Stomach (tissue), 4 donors: ENCODE data around the gene ARSJ.

Experiments used
- POLR2AphosphoS5 ChIP-seq, 3 donors: sonication (generic); formaldehyde crosslinking; IDR thresholded peaks; one replicate each; pipeline ENCODE4 v1.6.1; 2016; ENCODE audit warnings: antibody characterized with exemption in 3 of 3
- TF ChIP-seq, protein P1 (sequence below), 7 experiments: fragments of 450-650 bp in 4 of 7; fragments of 200-600 bp in 3 of 7; sonication (generic) in 3 of 7; IDR thresholded peaks; one replicate each; pipeline ENCODE4 v1.5.1; 2016 to 2019; ENCODE audit warnings: antibody characterized with exemption in 7 of 7, control low read depth in 2 of 7, mild to moderate bottlenecking in 1 of 7

DNA sequence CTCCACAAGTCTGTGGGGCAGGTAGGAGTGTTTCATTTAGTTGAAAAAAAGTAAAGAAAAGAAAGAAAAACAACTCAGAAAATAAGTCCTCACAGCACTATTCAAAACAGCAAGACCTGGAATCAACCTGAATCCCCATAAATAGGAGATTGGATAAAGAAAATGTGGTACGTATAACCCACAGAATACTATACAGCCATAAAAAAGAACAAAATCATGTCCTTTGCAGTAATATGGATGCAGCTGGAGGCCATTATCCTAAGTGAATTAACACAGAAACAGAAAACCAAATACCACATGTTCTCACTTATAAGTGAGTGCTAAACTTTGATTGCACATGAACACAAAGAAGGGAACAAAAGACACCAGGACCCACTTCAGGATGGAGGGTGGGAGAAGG lies 71.9 kb downstream of the ARSJ start:
- TF ChIP-seq, protein P1, sequence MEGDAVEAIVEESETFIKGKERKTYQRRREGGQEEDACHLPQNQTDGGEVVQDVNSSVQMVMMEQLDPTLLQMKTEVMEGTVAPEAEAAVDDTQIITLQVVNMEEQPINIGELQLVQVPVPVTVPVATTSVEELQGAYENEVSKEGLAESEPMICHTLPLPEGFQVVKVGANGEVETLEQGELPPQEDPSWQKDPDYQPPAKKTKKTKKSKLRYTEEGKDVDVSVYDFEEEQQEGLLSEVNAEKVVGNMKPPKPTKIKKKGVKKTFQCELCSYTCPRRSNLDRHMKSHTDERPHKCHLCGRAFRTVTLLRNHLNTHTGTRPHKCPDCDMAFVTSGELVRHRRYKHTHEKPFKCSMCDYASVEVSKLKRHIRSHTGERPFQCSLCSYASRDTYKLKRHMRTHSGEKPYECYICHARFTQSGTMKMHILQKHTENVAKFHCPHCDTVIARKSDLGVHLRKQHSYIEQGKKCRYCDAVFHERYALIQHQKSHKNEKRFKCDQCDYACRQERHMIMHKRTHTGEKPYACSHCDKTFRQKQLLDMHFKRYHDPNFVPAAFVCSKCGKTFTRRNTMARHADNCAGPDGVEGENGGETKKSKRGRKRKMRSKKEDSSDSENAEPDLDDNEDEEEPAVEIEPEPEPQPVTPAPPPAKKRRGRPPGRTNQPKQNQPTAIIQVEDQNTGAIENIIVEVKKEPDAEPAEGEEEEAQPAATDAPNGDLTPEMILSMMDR (IDR thresholded peaks at IDR 0.05), result no peak
- TF ChIP-seq POLR2AphosphoS5 (IDR thresholded peaks at IDR 0.05), result no peak
